HG03135 (cell line): ENCODE measurements around the gene SLC12A5.
A peak's percentile ranks its signal among the peaks of the same experiment; 100 is the strongest.

ENCODE experiments used
- ATAC-seq: cut with Tn5 transposase; IDR thresholded peaks from one replicate; pipeline ENCODE4 v1.9.1; 2021; ENCODE audit warnings: mild to moderate bottlenecking, moderate library complexity; ENCODE audit not compliant: unreplicated experiment

SLC12A5 gene

GRCh38 chr20:46006022-46006705 lies 22.9 kb upstream of the SLC12A5 start:
- ATAC-seq, result no peak

- no peak for ATAC-seq
Observed at GRCh38 chr20:46006964-46007363, 22.1 kb upstream of the SLC12A5 start.

GRCh38 chr20:46007671-46008070 lies 21.3 kb upstream of the SLC12A5 start:
- ATAC-seq, result no peak

- no peak for ATAC-seq
Observed at GRCh38 chr20:46009816-46010215, 19.2 kb upstream of the SLC12A5 start.

GRCh38 chr20:46010491-46011391 lies 18.3 kb upstream of the SLC12A5 start:
- ATAC-seq, result no peak

DNA sequence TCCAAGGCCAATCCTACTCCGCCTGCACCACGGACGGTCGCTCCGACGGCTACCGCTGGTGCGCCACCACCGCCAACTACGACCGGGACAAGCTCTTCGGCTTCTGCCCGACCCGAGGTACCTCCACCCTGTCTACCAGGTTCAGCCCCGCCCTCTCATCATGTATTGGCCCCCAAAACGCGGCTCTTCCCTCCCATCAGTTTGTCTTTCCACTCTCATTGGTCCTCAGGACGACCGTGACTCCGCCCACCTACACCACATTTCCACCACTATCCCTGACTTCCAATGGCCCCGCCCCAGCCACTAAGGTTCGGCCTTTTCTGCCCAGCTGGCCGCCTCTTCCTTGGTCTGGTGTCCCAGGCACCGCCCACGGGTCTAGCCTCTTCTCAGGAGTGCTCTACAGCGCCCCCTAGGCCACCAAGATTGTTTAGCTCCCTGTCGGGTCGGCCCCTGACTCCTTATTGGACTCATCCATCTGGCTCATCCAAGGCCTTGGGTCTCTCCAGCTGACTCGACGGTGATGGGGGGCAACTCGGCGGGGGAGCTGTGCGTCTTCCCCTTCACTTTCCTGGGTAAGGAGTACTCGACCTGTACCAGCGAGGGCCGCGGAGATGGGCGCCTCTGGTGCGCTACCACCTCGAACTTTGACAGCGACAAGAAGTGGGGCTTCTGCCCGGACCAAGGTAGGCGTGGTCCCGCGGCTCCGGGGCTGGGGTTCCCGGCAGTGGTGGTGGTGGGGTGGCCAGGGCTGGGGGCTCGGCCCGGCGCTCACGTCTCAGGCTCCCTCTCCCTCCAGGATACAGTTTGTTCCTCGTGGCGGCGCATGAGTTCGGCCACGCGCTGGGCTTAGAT lies 17.2 kb upstream of the SLC12A5 start:
- no peak for ATAC-seq

DNA sequence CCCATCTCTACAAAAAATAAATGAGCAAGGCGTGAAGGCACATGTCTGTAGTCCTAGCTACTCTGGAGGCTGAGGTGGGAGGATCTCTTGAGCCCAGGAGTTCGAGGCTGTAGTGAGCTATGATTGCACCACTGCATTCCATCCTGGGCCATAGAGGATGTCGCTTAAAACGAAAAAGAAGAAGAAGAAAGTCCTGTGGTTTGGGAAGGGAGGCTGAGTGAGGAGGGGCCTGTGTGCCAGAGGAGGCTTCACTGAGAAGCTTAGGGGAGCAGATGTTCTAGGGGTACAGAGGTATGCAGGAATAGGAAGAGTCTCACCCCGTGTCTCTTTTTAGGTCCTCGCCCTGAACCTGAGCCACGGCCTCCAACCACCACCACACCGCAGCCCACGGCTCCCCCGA lies 16.1 kb upstream of the SLC12A5 start:
- no peak for ATAC-seq

DNA sequence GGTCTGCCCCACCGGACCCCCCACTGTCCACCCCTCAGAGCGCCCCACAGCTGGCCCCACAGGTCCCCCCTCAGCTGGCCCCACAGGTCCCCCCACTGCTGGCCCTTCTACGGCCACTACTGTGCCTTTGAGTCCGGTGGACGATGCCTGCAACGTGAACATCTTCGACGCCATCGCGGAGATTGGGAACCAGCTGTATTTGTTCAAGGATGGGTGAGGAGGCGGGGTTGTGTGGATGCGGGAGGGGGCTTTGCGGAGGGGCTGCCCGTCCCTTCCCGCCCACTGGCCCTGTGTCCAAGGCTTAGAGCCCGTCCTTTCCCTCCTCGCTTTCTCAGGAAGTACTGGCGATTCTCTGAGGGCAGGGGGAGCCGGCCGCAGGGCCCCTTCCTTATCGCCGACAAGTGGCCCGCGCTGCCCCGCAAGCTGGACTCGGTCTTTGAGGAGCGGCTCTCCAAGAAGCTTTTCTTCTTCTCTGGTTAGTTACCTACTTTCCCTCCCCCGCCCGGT lies 15.6 kb upstream of the SLC12A5 start:
- no peak for ATAC-seq

- peak; percentile 60 for ATAC-seq
Observed at GRCh38 chr20:46013829-46014516, 15.0 kb upstream of the SLC12A5 start.

GRCh38 chr20:46014517-46015396 lies 14.3 kb upstream of the SLC12A5 start:
- no peak for ATAC-seq

- ATAC-seq, result no peak
Observed at GRCh38 chr20:46017272-46017671, 11.7 kb upstream of the SLC12A5 start.

- no peak for ATAC-seq
Observed at GRCh38 chr20:46018112-46018511, 10.9 kb upstream of the SLC12A5 start.

DNA sequence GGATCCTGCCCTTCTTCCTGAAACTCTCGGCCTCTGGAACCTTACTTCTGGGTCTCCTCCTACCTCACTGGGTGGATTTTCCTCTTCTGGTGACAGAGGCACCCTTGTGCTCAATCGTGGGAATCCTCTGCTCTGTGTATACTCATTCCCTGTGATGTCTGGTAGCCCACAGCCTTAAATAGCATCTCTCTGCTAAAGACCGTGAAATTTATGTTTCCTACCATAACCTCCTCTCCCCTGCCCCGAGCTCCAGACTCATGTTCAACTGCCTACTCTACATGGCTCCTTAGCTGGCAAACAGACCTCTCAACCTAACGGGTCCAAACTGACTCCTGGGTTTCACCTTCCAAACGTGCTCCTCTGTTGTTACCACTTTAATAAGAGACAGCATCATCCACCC lies 10.4 kb upstream of the SLC12A5 start:
- no peak for ATAC-seq

- ATAC-seq, result no peak
Observed at GRCh38 chr20:46020555-46020954, 8.5 kb upstream of the SLC12A5 start.

DNA sequence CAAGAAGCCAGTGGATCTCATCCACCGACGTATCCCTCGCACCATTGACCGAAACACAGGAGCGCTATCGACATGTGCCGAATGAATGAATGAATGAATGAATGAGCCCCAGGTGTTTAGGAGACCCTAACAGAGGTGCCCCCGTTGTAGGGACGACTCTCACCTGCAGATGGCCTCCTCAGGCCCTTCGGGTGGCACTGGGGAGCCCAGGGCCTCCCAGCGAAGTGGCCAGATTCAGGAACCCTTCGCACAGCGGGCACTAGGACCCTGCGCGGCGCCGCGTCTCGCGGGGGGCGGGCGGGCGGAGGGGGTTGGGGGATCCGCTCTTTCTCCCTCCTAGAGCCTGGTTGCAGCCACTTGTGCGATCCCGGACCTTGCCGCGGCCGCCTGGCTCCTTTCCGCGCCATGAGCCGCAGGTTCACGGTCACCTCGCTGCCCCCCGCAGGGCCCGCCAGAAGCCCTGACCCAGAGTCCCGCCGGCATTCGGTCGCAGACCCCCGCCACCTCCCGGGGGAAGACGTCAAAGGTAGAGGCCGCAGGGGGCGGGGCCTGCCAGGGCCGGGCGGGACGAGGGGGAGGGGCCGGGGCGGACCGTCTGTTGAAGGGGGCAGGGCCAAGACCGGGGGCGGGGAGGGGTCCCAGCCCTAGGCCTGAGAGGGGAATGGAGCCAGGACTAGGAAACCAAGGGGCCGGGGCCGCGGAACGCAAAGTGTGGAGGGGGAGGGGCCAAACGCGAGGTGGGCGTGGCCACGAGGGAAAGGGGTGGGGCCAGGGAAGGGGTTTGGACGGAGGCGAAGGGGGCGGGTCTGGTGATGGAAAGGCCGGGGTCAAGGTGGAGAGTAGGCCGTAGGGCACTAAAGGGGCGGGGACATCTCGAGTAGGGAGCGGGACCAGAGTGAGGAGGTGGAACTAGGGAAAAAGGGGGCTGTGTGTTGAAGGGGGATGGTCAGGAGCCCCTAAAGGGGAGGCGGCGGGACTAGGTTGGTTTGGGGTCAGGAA lies 7.4 kb upstream of the SLC12A5 start:
- no peak for ATAC-seq

DNA sequence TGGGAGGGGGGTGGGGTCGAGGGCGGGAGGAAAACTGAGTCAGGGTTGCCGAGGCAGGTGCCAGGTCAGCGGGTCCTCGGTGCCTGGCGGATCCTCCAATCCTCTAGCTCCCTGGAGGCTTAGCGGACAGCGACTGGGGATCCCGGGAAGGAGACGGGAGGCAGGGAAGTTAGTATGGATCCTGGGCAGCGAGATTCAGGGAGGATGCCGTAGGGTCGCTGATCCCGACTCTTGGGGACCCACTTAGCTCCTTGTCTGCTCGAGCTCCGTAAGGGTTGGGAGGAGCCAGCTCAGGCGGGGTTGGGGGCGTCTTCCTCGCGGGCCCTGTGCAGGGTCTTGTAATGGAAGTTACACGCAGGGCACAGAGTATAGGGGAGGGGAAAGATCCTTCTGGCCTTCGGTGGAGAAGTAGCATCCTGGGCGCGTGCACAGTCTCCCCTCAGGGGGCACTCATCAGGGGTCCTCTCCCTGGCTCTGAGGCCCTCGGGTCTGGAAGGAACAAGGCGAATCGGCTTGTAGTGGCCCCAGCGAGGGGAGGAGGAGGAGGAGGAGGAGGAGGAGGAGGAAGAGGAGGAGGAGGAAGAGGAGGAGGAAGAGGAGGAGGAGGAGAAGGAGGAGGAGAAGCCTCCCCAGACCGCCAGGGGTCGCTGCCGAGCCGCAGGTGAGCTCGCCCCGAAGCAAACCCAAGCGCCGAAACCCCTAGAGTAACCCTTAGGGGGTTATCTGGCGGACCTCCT lies 6.4 kb upstream of the SLC12A5 start:
- no peak for ATAC-seq

- no peak for ATAC-seq
Observed at GRCh38 chr20:46023148-46023484, 5.9 kb upstream of the SLC12A5 start.

GRCh38 chr20:46023999-46024398 lies 5.0 kb upstream of the SLC12A5 start:
- no peak for ATAC-seq
